Kidney epithelial cell (primary cell): ENCODE measurements around the gene SRGAP3. TPM values are rescaled to one million over a fixed set of nuclear protein-coding genes. Genes with fewer than 3 reads are reported as not detected.

ENCODE experiments used
- DNase-seq: peaks from one replicate; pipeline ENCODE4 v3.0.0-alpha.2; 2010; ENCODE audit warnings: low read depth
- H3K27me3 ChIP-seq: 2 replicates; pipeline ENCODE4 v1.6.0; 2011; ENCODE audit warnings: low read length; ENCODE audit not compliant: control insufficient read depth, insufficient read depth
- H3K36me3 ChIP-seq: 2 replicates; pipeline ENCODE4 v1.5.1; 2011; ENCODE audit warnings: low read length; ENCODE audit not compliant: control insufficient read depth, insufficient read depth
- H3K4me3 ChIP-seq: 2 replicates; pipeline ENCODE4 v1.5.1; 2011; ENCODE audit warnings: low read depth, mild to moderate bottlenecking, control low read depth, low read length
- CTCF ChIP-seq: IDR thresholded peaks from 2 replicates; pipeline ENCODE4 v1.5.1; 2011; ENCODE audit warnings: mild to moderate bottlenecking, moderate library complexity, low read length, control low read depth, inconsistent platforms; ENCODE audit not compliant: insufficient read depth, poor library complexity, severe bottlenecking
- total RNA-seq: library from RNA; depleted of rRNA; stranded (reverse); fragments of >200 nt; gene quantifications from 2 replicates; pipeline ENCODE4 v1.2.3, GENCODE V29; 2015

The SRGAP3 gene
- total RNA-seq, 1 donor from 2014 or later, result 4.9 TPM

DNA sequence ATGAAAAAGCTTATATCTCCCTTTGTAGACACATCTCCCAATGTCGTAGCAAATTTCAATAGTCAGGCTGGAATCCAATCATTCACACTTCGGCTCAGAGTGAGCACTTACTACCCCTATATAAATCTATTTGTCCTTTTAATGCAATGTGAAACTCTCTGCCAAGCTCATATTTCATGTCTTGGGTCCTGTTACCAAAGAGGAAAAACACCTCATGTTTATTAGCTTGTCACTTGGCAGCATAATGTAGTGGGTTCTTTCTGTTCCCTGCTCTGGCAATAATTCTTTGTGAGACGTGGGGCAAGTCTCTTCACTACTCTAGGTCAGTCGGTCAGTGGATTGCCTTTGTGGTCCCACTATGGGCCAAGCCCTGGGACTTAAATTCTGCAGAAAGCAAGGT is 107.1 kb downstream of the SRGAP3 start:
- no peak for DNase-seq

GRCh38 chr3:9141928-9142289 is 107.5 kb downstream of the SRGAP3 start:
- no peak for TF ChIP-seq CTCF
- Histone ChIP-seq H3K4me3 (no peak overlapping the region), H3K36me3 (no peaks in the 10 kb centered on the region), H3K27me3 (no peaks in the 10 kb centered on the region)
- DNase-seq, result no peak

More for the DNA sequence above, 107.1 kb downstream of the SRGAP3 start:
- Histone ChIP-seq H3K27me3 (no peaks in the 10 kb centered on the region), H3K36me3 (no peaks in the 10 kb centered on the region), H3K4me3 (no peak overlapping the region)
- TF ChIP-seq CTCF, result no peak

DNA sequence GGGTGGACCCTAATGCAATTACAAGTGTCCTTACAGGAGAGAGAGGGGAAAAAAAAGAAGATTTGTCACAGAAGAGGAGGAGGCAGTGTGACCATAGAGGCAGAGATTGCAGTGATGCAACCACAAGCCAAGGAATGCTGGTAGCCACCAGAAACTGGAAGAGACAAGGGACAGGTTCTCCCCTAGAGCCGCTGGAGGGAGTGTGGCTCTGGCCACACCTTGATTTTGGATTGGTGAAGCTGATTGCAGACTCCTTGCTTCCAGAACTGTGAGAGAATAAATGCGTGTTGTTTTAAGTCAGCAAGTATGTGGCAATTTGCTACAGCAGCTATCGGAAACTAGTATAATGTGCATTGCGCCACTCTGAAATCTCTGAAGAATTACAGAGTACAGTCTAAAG is 110.1 kb downstream of the SRGAP3 start:
- no peaks in the 10 kb centered on the region for H3K27me3 ChIP-seq
- no peak overlapping the region for H3K4me3 ChIP-seq
- DNase-seq, result no peak
- no peak for TF ChIP-seq CTCF
- H3K36me3 ChIP-seq, result no peaks in the 10 kb centered on the region

- no peaks in the 10 kb centered on the region for H3K36me3 ChIP-seq
- no peak for DNase-seq
- no peaks in the 10 kb centered on the region for H3K27me3 ChIP-seq
- no peak overlapping the region for H3K4me3 ChIP-seq
- TF ChIP-seq CTCF, result no peak
Observed at GRCh38 chr3:9137676-9138075, 111.8 kb downstream of the SRGAP3 start.

DNA sequence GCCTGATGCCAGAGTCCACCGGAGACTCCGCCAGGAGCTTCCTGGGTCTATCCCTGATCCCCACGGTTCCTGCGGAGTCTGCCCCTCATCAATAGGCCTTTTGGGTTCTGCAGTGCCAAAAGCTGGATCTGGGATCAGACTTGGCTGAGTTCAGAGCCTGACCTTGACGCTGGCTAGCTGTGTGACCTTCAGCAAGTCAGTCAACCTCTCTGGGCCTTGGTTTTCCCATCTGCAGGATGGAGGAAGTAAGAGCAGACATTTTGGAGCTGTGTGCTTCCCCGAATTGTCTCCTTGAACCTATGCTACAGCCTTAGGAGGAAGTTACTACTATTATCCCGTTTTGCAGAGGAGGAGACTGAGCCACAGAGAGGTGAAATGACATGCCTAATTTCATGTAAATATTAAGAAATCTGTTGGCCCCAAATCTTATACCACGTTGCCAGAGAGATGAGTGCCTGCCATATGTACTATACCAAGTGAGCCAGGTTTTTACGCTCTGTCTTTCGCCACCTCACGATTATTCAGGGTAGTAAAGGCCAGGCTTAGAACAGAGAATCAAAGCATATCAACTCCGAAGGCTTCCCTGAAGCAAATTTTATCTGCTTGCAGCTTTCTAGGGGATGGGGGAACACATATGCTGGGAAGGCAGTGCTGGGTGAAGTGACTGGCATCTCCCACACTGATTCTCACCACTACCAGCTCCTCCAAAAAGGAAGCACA is 112.5 kb downstream of the SRGAP3 start:
- Histone ChIP-seq H3K36me3 (no peaks in the 10 kb centered on the region), H3K4me3 (no peak overlapping the region), H3K27me3 (no peaks in the 10 kb centered on the region)
- no peak for DNase-seq
- no peak for TF ChIP-seq CTCF

DNA sequence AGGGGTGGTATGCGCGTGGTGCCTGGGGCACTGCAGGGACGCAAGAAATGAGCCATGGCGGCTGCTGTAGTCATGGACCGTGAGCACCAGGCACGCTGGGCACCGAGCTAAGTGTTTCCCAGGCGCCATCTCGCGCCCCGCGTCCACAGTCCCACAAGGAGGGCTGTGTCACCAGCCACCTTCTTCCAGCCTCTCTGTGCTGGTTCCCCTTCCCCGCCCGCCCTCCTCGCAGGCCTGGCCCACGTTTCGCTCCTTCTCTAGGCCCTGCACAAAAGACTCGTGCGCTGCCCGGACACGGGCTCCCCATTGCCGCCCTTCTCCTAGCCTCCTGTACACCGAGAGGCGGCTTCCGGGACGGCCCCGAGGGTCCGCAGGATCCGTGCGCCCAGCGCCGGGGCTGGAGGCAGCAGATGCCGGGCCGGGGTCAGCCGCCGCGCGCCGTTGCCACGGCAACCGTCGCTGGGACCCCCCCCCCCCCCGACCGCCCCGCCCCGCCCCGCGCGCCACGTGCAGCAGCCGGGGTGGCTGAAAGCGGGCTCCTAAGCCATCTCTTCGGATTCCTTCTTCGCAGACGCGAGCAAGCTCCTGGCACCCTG is 113.4 kb downstream of the SRGAP3 start:
- peak overlapping the region; percentile 38 for H3K4me3 ChIP-seq
- DNase-seq, result no peak

More for the DNA sequence above, 113.4 kb downstream of the SRGAP3 start:
- no peaks in the 10 kb centered on the region for H3K36me3 ChIP-seq
- TF ChIP-seq CTCF, result no peak
- no peaks in the 10 kb centered on the region for H3K27me3 ChIP-seq
